SU-DHL-6 (cell line): ENCODE results near the gene TSPAN32.

ENCODE experiments used
- CTCF ChIP-seq: fragments of 200-600 bp; sonication (generic); IDR thresholded peaks from one replicate; pipeline ENCODE4 v1.5.1; 2017; ENCODE audit warnings: antibody characterized with exemption, mild to moderate bottlenecking, low read length, moderate library complexity; ENCODE audit not compliant: insufficient read depth, poor library complexity, severe bottlenecking
- EZH2phosphoT487 ChIP-seq: fragments of 200-600 bp; sonication (generic), shearing (Covaris generic); conservative IDR thresholded peaks from 2 replicates; pipeline ENCODE4 v1.6.1; 2018; ENCODE audit warnings: mild to moderate bottlenecking, antibody characterized with exemption, low read length, moderate library complexity, mixed read lengths

GRCh38 chr11:2366276-2366675 lies 64.5 kb downstream of the TSPAN32 start:
- TF ChIP-seq CTCF (no peak), EZH2phosphoT487 (no peak)
